OCI-LY3 (cell line): ENCODE measurements around the gene SERPINE2.
A peak's percentile ranks its signal among the peaks of the same experiment; 100 is the strongest.

ENCODE experiments used
- H2AFZ ChIP-seq: fragments of 200-600, 300-600 bp; shearing (Covaris generic); 2 replicates; pipeline ENCODE4 v1.6.0; 2014; ENCODE audit warnings: antibody characterized with exemption, low read depth, low read length
- H3K27ac ChIP-seq: fragments of 200-600, 300-600 bp; sonication (generic); 2 replicates; pipeline ENCODE4 v1.5.1; 2014; ENCODE audit warnings: mild to moderate bottlenecking, low read length, moderate library complexity, mixed read lengths
- H3K27me3 ChIP-seq: fragments of 200-600, 300-600 bp; sonication (generic); 2 replicates; pipeline ENCODE4 v1.6.1; 2014; ENCODE audit warnings: low read depth, low read length, mixed read lengths
- H3K36me3 ChIP-seq: fragments of 200-600, 300-600 bp; sonication (generic); replicated peaks from 2 replicates; pipeline ENCODE3; 2014; ENCODE audit warnings: low read depth, low read length, mixed read lengths
- H3K4me1 ChIP-seq: fragments of 300-600, 200-600 bp; sonication (generic); 2 replicates; pipeline ENCODE4 v1.6.1; 2014; ENCODE audit warnings: low read length, mixed read lengths
- H3K4me2 ChIP-seq: fragments of 200-600, 300-600 bp; sonication (generic); 2 replicates; pipeline ENCODE4 v1.6.1; 2014; ENCODE audit warnings: low read length, mixed read lengths
- H3K4me3 ChIP-seq: fragments of 300-600, 200-600 bp; sonication (generic); 2 replicates; pipeline ENCODE4 v1.5.1; 2014; ENCODE audit warnings: antibody characterized with exemption, mild to moderate bottlenecking, low read length, moderate library complexity
- H3K79me2 ChIP-seq: fragments of 300-600, 200-600 bp; shearing (Covaris generic); 2 replicates; pipeline ENCODE4 v1.6.1; 2014; ENCODE audit warnings: mild to moderate bottlenecking, low read length, mixed read lengths
- H3K9ac ChIP-seq: fragments of 300-600, 200-600 bp; shearing (Covaris generic); 2 replicates; pipeline ENCODE4 v1.6.0; 2014; ENCODE audit warnings: mild to moderate bottlenecking, low read length, moderate library complexity
- H3K9me3 ChIP-seq: fragments of 200-600, 300-600 bp; shearing (Covaris generic); 2 replicates; pipeline ENCODE4 v1.6.1; 2014; ENCODE audit warnings: low read length, mixed read lengths; ENCODE audit not compliant: insufficient read depth
- H4K20me1 ChIP-seq: fragments of 200-600, 300-600 bp; sonication (generic); 2 replicates; pipeline ENCODE4 v1.6.1; 2016; ENCODE audit warnings: low read length, mixed read lengths; ENCODE audit not compliant: insufficient read depth
- EZH2phosphoT487 ChIP-seq: fragments of 200-600 bp; shearing (Covaris generic); IDR thresholded peaks from 2 replicates; pipeline ENCODE4 v1.6.1; 2018; ENCODE audit warnings: antibody characterized with exemption, mixed run types, low read depth
- TF ChIP-seq, protein P1 (sequence below): fragments of 200-600, 300-600 bp; sonication (generic); IDR thresholded peaks from 2 replicates; pipeline ENCODE4 v1.5.1; 2014; ENCODE audit warnings: antibody characterized with exemption, low read length, low read depth

The SERPINE2 gene

DNA sequence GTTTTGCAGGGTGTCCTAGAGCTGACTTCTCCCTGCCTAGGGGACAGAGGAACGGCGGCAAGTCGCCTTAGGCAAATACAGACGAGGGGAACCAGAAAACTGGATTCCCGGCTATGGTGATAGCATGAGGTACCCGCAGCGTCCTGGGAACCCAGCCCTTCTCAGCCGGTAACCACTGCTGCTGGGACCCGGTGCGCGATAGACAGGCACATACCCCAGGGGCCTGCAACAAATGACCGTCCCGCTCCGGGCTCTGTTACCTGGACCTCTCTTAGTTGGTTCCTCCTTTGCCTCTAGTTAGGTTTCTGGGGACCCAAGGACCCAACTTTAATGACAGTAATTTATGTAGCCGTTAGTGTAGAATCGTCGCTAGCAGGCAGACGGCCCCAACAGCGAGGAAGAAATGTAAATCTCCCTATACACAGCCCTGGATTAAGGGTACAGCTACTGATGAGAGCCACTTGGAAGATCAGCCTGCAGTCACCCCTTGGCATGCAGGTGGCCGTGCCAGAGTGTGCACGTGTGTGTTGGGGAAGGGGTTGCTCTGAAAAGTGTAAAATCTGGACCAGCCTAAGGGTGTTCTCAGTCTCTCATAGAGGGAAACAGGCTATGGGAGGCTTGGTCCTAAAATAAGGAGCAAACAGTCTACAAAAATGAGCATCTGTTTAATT, 819 bp upstream of the SERPINE2 start:
- Histone ChIP-seq H3K4me3 (peak overlapping the region; percentile 87), H3K4me1 (peaks cover 16% of the 10 kb centered on the region), H3K27me3 (peaks cover 42% of the 10 kb centered on the region), H3K36me3 (no peaks in the 10 kb centered on the region), H3K27ac (no peak overlapping the region), H2AFZ (no peak overlapping the region), H4K20me1 (no peaks in the 10 kb centered on the region; the same call in 1 of the 2 replicates), H3K79me2 (no peaks in the 10 kb centered on the region), H3K9ac (peak overlapping the region; percentile 53), H3K9me3 (no peaks in the 10 kb centered on the region), H3K4me2 (peak overlapping the region; percentile 85)
- no peak for TF ChIP-seq EZH2phosphoT487
- TF ChIP-seq, protein P1, sequence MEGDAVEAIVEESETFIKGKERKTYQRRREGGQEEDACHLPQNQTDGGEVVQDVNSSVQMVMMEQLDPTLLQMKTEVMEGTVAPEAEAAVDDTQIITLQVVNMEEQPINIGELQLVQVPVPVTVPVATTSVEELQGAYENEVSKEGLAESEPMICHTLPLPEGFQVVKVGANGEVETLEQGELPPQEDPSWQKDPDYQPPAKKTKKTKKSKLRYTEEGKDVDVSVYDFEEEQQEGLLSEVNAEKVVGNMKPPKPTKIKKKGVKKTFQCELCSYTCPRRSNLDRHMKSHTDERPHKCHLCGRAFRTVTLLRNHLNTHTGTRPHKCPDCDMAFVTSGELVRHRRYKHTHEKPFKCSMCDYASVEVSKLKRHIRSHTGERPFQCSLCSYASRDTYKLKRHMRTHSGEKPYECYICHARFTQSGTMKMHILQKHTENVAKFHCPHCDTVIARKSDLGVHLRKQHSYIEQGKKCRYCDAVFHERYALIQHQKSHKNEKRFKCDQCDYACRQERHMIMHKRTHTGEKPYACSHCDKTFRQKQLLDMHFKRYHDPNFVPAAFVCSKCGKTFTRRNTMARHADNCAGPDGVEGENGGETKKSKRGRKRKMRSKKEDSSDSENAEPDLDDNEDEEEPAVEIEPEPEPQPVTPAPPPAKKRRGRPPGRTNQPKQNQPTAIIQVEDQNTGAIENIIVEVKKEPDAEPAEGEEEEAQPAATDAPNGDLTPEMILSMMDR, result no peak

DNA sequence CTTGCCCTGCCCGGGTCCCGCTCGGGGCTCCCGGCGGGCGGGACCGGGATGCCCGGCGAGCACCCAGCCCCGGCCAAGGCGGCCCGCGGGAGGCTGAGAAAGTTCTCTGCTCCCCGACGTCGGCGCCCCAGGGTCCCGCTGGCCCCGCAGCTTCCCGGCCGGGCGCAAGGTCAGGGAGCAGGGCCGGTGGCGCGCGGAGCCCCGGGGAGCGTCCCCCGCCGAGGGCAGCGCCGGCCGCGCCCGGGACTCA, 331 bp downstream of the SERPINE2 start:
- Histone ChIP-seq H4K20me1 (no peaks in the 10 kb centered on the region; the same call in 1 of the 2 replicates), H3K4me1 (peaks cover 16% of the 10 kb centered on the region), H3K9me3 (no peaks in the 10 kb centered on the region), H3K4me2 (peak overlapping the region; percentile 85), H3K9ac (peak overlapping the region; percentile 47), H3K79me2 (no peaks in the 10 kb centered on the region), H2AFZ (0 out of 2 replicates have a peak overlapping the region, but pooled peaks have one; percentile 41), H3K36me3 (no peaks in the 10 kb centered on the region), H3K27ac (no peak overlapping the region), H3K27me3 (peaks cover 37% of the 10 kb centered on the region), H3K4me3 (peak overlapping the region; percentile 87)
- TF ChIP-seq, protein P1, result no peak
- TF ChIP-seq EZH2phosphoT487, result no peak

DNA sequence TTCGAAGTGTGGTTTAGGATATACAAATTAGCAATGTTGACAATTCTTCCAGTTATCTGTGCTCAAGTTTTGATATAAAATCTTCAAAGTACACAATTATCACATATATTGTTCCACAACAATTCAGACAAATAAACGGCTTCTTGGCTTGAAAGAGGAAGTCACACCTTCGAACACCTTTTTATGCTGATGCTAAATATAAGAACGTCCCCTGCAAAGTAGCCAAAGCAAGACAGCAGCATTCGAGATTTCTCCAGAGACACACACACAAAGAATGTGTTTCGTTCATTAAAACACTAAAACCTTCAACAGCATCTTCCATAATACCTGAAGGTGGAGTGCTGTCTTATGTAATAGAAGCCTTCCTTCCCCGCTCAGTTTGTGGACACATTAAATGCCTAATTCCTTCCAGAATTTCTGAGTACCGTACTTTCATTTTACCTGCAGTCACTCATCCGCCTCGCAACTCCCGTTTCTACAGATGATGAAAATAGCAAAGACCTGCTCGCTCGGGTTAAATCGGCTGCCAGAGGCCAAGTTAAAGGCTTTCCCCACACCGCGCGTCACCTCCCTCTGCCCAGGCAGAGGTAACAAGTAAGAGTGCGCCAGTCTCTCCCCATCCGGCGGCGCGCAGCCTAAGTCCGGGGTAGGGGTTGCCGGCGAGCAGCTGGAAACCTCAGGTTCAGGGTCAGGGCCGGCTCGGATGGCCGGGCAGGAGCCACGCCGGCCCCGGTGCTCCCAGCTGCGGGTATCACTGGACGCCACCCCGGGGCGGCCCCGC, 847 bp downstream of the SERPINE2 start:
- Histone ChIP-seq H3K9me3 (no peaks in the 10 kb centered on the region), H3K4me1 (peaks cover 16% of the 10 kb centered on the region), H3K4me2 (peak overlapping the region; percentile 85), H3K9ac (peak overlapping the region; percentile 47), H3K36me3 (no peaks in the 10 kb centered on the region), H3K4me3 (peak overlapping the region; percentile 87), H2AFZ (peak overlapping the region; percentile 41; the same call in 1 of the 2 replicates), H3K79me2 (no peaks in the 10 kb centered on the region), H4K20me1 (no peaks in the 10 kb centered on the region; the same call in 1 of the 2 replicates), H3K27ac (no peak overlapping the region), H3K27me3 (peaks cover 34% of the 10 kb centered on the region)
- TF ChIP-seq, protein P1, result no peak
- TF ChIP-seq EZH2phosphoT487, result no peak

- Histone ChIP-seq H3K9ac (no peak overlapping the region), H3K4me2 (no peak overlapping the region), H3K79me2 (no peaks in the 10 kb centered on the region)
These were observed 2.2 kb downstream of the SERPINE2 start for GRCh38 chr2:224036731-224037361.

More at GRCh38 chr2:224036731-224037361, 2.2 kb downstream of the SERPINE2 start:
- Histone ChIP-seq H3K36me3 (no peaks in the 10 kb centered on the region), H3K27me3 (peaks cover 27% of the 10 kb centered on the region), H2AFZ (no peak overlapping the region), H3K4me1 (peaks cover 16% of the 10 kb centered on the region), H4K20me1 (no peaks in the 10 kb centered on the region; the same call in 1 of the 2 replicates), H3K27ac (no peak overlapping the region), H3K9me3 (no peaks in the 10 kb centered on the region), H3K4me3 (no peak overlapping the region)
- TF ChIP-seq, protein P1, result no peak
- no peak for TF ChIP-seq EZH2phosphoT487
